ENCODE measurements around the gene ENKD1. TPM values are rescaled to one million over a fixed set of nuclear protein-coding genes. Genes with fewer than 3 reads are reported as not detected.

ENKD1 gene
- total and polyA plus RNA-seq, 2 of the 13 experiments (the other 11 are each of a cell fraction or from before 2014, with no cell fraction given), result 10.8 to 20.8 TPM

DNA sequence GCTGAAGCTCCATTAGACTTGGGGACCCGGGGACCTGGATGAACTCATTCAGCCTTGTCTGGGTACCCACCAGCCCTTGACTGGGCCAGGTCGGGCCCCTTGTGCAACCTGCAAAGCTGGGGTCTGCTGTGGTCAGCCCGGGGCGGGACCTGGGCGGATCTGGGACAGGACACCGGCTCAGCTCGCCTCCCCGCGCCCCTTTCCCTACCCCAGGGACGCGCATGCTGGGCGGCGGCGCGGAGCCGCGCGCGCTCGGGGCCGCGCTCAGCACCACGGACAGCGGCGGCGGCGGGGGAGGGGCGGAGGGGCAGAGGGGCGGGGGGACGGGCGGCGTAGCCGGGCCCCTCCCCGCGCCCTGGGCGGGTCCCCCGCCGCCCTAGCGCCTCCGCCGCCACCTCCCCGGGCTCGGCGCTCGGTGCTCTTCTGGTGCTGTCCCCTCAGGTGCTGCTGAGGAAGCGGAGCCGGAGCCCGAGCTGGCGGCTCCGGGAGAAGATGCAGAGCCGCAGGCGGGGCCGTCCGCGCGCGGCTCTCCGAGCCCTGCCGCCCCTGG lies 13.9 kb downstream of the ENKD1 start (continued):
- TF ChIP-seq, protein P1, sequence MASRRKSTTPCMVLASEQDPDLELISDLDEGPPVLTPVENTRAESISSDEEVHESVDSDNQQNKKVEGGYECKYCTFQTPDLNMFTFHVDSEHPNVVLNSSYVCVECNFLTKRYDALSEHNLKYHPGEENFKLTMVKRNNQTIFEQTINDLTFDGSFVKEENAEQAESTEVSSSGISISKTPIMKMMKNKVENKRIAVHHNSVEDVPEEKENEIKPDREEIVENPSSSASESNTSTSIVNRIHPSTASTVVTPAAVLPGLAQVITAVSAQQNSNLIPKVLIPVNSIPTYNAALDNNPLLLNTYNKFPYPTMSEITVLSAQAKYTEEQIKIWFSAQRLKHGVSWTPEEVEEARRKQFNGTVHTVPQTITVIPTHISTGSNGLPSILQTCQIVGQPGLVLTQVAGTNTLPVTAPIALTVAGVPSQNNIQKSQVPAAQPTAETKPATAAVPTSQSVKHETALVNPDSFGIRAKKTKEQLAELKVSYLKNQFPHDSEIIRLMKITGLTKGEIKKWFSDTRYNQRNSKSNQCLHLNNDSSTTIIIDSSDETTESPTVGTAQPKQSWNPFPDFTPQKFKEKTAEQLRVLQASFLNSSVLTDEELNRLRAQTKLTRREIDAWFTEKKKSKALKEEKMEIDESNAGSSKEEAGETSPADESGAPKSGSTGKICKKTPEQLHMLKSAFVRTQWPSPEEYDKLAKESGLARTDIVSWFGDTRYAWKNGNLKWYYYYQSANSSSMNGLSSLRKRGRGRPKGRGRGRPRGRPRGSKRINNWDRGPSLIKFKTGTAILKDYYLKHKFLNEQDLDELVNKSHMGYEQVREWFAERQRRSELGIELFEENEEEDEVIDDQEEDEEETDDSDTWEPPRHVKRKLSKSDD (CRISPR knock-in tag; IDR thresholded peaks at IDR 0.05; ENCODE audit: low read depth), result 0 out of 2 replicates have a peak, but pooled peaks have one; percentile 29
- TF ChIP-seq ZNF160 (CRISPR knock-in tag; IDR thresholded peaks at IDR 0.05) (peak; percentile 66; the same call in 1 of the 2 replicates), SIN3A (IDR thresholded peaks at IDR 0.05; ENCODE audit: borderline replicate concordance, low read depth, low read length) (0 out of 2 replicates have a peak, but pooled peaks have one; percentile 69), ZNF564 (CRISPR knock-in tag; IDR thresholded peaks at IDR 0.05) (0 out of 2 replicates have a peak, but pooled peaks have one; percentile 44), HMG20B (CRISPR knock-in tag; conservative IDR thresholded peaks at IDR 0.05) (no peak), ZNF326 (CRISPR knock-in tag; IDR thresholded peaks at IDR 0.05; ENCODE audit: borderline replicate concordance) (no peak), THAP11 (CRISPR knock-in tag; IDR thresholded peaks at IDR 0.05) (peak; percentile 30; the same call in 1 of the 2 replicates), TSC22D2 (CRISPR knock-in tag; IDR thresholded peaks at IDR 0.05; ENCODE audit: borderline replicate concordance) (peak; percentile 95), ZMAT3 (CRISPR knock-in tag; conservative IDR thresholded peaks at IDR 0.05) (peak; percentile 76; the same call in 1 of the 2 replicates), RARA (CRISPR knock-in tag; IDR thresholded peaks at IDR 0.05) (peak; percentile 28; the same call in 1 of the 2 replicates), SALL1 (CRISPR knock-in tag; IDR thresholded peaks at IDR 0.05) (peak; percentile 57), TBX2 (CRISPR knock-in tag; IDR thresholded peaks at IDR 0.05; ENCODE audit: borderline replicate concordance) (0 out of 2 replicates have a peak, but pooled peaks have one; percentile 39), ZNF879 (CRISPR knock-in tag; IDR thresholded peaks at IDR 0.05) (no peak), ZNF768 (CRISPR knock-in tag; IDR thresholded peaks at IDR 0.05) (peak; percentile 68; the same call in 1 of the 2 replicates), HDAC1 (CRISPR knock-in tag; IDR thresholded peaks at IDR 0.05) (peak; percentile 28; the same call in 1 of the 2 replicates), ERF (CRISPR knock-in tag; IDR thresholded peaks at IDR 0.05) (0 out of 2 replicates have a peak, but pooled peaks have one; percentile 60), HDAC2 (CRISPR knock-in tag; IDR thresholded peaks at IDR 0.05) (no peak)
- TF ChIP-seq, protein P2, sequence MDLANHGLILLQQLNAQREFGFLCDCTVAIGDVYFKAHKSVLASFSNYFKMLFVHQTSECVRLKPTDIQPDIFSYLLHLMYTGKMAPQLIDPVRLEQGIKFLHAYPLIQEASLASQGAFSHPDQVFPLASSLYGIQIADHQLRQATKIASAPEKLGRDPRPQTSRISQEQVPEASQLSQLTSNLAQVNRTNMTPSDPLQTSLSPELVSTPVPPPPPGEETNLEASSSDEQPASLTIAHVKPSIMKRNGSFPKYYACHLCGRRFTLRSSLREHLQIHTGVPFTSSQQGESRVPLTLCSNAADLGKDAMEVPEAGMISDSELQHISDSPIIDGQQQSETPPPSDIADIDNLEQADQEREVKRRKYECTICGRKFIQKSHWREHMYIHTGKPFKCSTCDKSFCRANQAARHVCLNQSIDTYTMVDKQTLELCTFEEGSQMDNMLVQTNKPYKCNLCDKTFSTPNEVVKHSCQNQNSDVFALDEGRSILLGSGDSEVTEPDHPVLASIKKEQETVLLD (CRISPR knock-in tag; IDR thresholded peaks at IDR 0.05; ENCODE audit: low read depth), result peak; percentile 45; the same call in 1 of the 2 replicates
- TF ChIP-seq, protein P3, sequence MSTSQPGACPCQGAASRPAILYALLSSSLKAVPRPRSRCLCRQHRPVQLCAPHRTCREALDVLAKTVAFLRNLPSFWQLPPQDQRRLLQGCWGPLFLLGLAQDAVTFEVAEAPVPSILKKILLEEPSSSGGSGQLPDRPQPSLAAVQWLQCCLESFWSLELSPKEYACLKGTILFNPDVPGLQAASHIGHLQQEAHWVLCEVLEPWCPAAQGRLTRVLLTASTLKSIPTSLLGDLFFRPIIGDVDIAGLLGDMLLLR (CRISPR knock-in tag; IDR thresholded peaks at IDR 0.05), result 0 out of 2 replicates have a peak, but pooled peaks have one; percentile 52
- TF ChIP-seq, protein P4, sequence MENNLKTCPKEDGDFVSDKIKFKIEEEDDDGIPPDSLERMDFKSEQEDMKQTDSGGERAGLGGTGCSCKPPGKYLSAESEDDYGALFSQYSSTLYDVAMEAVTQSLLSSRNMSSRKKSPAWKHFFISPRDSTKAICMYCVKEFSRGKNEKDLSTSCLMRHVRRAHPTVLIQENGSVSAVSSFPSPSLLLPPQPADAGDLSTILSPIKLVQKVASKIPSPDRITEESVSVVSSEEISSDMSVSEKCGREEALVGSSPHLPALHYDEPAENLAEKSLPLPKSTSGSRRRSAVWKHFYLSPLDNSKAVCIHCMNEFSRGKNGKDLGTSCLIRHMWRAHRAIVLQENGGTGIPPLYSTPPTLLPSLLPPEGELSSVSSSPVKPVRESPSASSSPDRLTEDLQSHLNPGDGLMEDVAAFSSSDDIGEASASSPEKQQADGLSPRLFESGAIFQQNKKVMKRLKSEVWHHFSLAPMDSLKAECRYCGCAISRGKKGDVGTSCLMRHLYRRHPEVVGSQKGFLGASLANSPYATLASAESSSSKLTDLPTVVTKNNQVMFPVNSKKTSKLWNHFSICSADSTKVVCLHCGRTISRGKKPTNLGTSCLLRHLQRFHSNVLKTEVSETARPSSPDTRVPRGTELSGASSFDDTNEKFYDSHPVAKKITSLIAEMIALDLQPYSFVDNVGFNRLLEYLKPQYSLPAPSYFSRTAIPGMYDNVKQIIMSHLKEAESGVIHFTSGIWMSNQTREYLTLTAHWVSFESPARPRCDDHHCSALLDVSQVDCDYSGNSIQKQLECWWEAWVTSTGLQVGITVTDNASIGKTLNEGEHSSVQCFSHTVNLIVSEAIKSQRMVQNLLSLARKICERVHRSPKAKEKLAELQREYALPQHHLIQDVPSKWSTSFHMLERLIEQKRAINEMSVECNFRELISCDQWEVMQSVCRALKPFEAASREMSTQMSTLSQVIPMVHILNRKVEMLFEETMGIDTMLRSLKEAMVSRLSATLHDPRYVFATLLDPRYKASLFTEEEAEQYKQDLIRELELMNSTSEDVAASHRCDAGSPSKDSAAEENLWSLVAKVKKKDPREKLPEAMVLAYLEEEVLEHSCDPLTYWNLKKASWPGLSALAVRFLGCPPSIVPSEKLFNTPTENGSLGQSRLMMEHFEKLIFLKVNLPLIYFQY (CRISPR knock-in tag; IDR thresholded peaks at IDR 0.05; ENCODE audit: borderline replicate concordance), result 0 out of 2 replicates have a peak, but pooled peaks have one; percentile 40

Measured in HepG2 (cell line).